ENCODE measurements around the gene SMKR1.

- TF ChIP-seq CTCF (IDR thresholded peaks at IDR 0.05 in 8 of 11, conservative IDR thresholded peaks at IDR 0.05 in 3 of 11) (no peak), POLR2A (IDR thresholded peaks at IDR 0.05) (no peak)
Observed at GRCh38 chr7:129489491-129489890, 12.8 kb upstream of the SMKR1 start.

Data from spleen (tissue), 7 donors.